Measurements from ENCODE around the gene ZMYND8. TPM values are rescaled to one million over a fixed set of nuclear protein-coding genes. Genes with fewer than 3 reads are reported as not detected.

The ZMYND8 gene
- total and polyA plus RNA-seq, 2 of the 8 experiments (the other 6 are each of a cell fraction or from before 2014, with no cell fraction given), result 50.5 to 163 TPM

DNA sequence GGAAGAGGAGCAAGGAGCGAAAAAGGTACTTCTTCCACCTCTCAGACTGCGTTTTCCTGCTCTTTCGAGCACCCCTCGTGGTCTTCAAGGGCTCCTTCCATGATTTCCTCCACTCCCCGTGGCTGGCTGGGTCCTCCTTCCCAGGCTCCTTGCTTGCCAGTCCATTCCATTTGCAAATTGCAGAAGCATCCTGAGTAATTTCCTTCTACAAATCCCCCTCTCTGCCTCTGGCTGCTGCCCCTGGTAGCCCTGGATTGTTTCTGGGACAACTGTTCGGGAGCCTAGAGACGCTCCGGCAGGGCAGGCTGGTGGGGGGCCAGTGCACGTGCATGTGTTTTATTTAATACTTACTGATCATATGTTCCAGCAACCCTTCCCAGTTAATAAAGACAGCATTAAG, 173.1 kb downstream of the ZMYND8 start:
- Histone ChIP-seq H3K14ac (ENCODE audit: insufficient read length) (no peak overlapping the region), H3K27me3 (replicated peaks in 1 of 4; ENCODE audit: control insufficient read depth in 3 of 4, extremely low read depth in 1 of 4, insufficient read depth in 3 of 4, low read length in 3 of 4) (no peaks in the 10 kb centered on the region; a peak in 1 of 7 replicates), H2BK20ac (ENCODE audit: low read length) (no peak overlapping the region), H2AK5ac (ENCODE audit: low read depth, low read length) (no peak overlapping the region), H4K20me1 (replicated peaks in 1 of 2; ENCODE audit: control insufficient read depth in 1 of 2, insufficient read depth in 2 of 2, low read length in 2 of 2) (no peaks in the 10 kb centered on the region), H2BK5ac (ENCODE audit: low read depth, low read length) (no peak overlapping the region), H3K56ac (replicated peaks; ENCODE audit: insufficient read length, low read depth, low read length) (no peak overlapping the region), H3K4ac (replicated peaks; ENCODE audit: insufficient read length, low read depth, low read length) (no peak overlapping the region), H3K4me3 (ENCODE audit: extremely low read depth in 1 of 4, insufficient read depth in 2 of 4, low read depth in 3 of 4, low read length in 4 of 4) (no peak overlapping the region), H3K79me2 (ENCODE audit: control insufficient read depth in 1 of 2, insufficient read depth in 2 of 2, low read length in 2 of 2) (no peaks in the 10 kb centered on the region), H4K8ac (ENCODE audit: extremely low read depth, insufficient read depth, low read length) (no peak overlapping the region), H3K27ac (ENCODE audit: low read depth, low read length) (no peak overlapping the region), H3K36me3 (ENCODE audit: control insufficient read depth in 2 of 4, insufficient read depth in 4 of 4, low read length in 3 of 4) (no peaks in the 10 kb centered on the region), H3K79me1 (ENCODE audit: low read depth, low read length) (no peaks in the 10 kb centered on the region), H2BK12ac (ENCODE audit: low read depth, low read length) (no peak overlapping the region), H3K4me1 (replicated peaks in 1 of 4; ENCODE audit: control insufficient read depth in 3 of 4, insufficient read depth in 4 of 4, low read length in 3 of 4) (peaks cover 0 to 2% (median 0%) of the 10 kb centered on the region in 4 experiments; a peak in 1 of 7 replicates), H3K23me2 (ENCODE audit: low read depth, low read length) (peaks cover 6% of the 10 kb centered on the region; the same call in 1 of the 2 replicates), H2BK120ac (replicated peaks; ENCODE audit: low read depth, low read length) (no peak overlapping the region), H3K18ac (ENCODE audit: extremely low read depth, low read length) (no peak overlapping the region), H3K23ac (ENCODE audit: insufficient read length) (no peak overlapping the region), H2BK15ac (ENCODE audit: low read length) (no peak overlapping the region), H2AFZ (ENCODE audit: low read length) (no peak overlapping the region), H4K91ac (replicated peaks; ENCODE audit: insufficient read length, low read length) (no peak overlapping the region), H3K4me2 (ENCODE audit: insufficient read depth in 1 of 2, low read depth in 2 of 2, low read length in 2 of 2) (no peak overlapping the region), H4K5ac (ENCODE audit: insufficient read length, low read depth, low read length) (no peak overlapping the region), H3K9ac (replicated peaks in 1 of 4; ENCODE audit: extremely low read depth in 1 of 4, low read depth in 3 of 4, low read length in 3 of 4) (no peak overlapping the region), H3K9me3 (ENCODE audit: insufficient read depth in 2 of 2, low read depth in 1 of 2, low read length in 1 of 2) (no peaks in the 10 kb centered on the region)
- DNase-seq (ENCODE audit: low read depth in 1 of 2, low spot score in 2 of 2) (no peak), FAIRE-seq (no peak)
- CTCF ChIA-PET (ENCODE audit: partially characterized antibody), result interaction anchor here (0.6 to 1.5 kb wide), 5 partner anchors 11 to 225 kb away, joined by 3 to 7 read pairs (median 3); no protein-coding TSS in a partner anchor
- POLR2A ChIA-PET (ENCODE audit: partially characterized antibody), result interaction anchor here (0.5 kb wide), 1 partner anchor 40 kb away, joined by 3 read pairs; no protein-coding TSS in a partner anchor
- 86% methylated on average over 9 of the region's 9 CpGs; no CpG with 5 or more reads in 1 of the 2 experiments for WGBS, 2 experiments (ENCODE audit: extremely low coverage in 1 of 2, insufficient coverage in 1 of 2, insufficient read length in 1 of 2, insufficient replicate concordance in 2 of 2, low coverage in 1 of 2, low lambda C conversion rate in 2 of 2, missing lambda C conversion rate in 1 of 2)
- TF ChIP-seq CHD1 (IDR thresholded peaks at IDR 0.05; ENCODE audit: low read depth, low read length) (no peak), KDM1A (IDR thresholded peaks at IDR 0.05; ENCODE audit: borderline replicate concordance, low read length) (no peak), CBX5 (IDR thresholded peaks at IDR 0.05; ENCODE audit: low read depth, low read length) (no peak), YY1 (IDR thresholded peaks at IDR 0.05; ENCODE audit: low read depth, low read length) (no peak), BCL11A (IDR thresholded peaks at IDR 0.05; ENCODE audit: low read depth in 2 of 2, low read length in 2 of 2) (no peak), SIX5 (IDR thresholded peaks at IDR 0.05; ENCODE audit: low read depth, low read length) (no peak), EZH2 (IDR thresholded peaks at IDR 0.05; ENCODE audit: low read depth, low read length, severe bottlenecking) (no peak), CHD2 (IDR thresholded peaks at IDR 0.05; ENCODE audit: low read length) (no peak), POU5F1 (IDR thresholded peaks at IDR 0.05; ENCODE audit: low read depth, low read length) (no peak)
- TF ChIP-seq, protein P1, sequence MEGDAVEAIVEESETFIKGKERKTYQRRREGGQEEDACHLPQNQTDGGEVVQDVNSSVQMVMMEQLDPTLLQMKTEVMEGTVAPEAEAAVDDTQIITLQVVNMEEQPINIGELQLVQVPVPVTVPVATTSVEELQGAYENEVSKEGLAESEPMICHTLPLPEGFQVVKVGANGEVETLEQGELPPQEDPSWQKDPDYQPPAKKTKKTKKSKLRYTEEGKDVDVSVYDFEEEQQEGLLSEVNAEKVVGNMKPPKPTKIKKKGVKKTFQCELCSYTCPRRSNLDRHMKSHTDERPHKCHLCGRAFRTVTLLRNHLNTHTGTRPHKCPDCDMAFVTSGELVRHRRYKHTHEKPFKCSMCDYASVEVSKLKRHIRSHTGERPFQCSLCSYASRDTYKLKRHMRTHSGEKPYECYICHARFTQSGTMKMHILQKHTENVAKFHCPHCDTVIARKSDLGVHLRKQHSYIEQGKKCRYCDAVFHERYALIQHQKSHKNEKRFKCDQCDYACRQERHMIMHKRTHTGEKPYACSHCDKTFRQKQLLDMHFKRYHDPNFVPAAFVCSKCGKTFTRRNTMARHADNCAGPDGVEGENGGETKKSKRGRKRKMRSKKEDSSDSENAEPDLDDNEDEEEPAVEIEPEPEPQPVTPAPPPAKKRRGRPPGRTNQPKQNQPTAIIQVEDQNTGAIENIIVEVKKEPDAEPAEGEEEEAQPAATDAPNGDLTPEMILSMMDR (IDR thresholded peaks at IDR 0.05; ENCODE audit: control extremely low read depth in 1 of 3, insufficient read depth in 1 of 3, low read depth in 1 of 3, low read length in 3 of 3), result no peak

Data from H1 (cell line).